Measurements from ENCODE around the gene PORCN. TPM values are rescaled to one million over a fixed set of nuclear protein-coding genes. Genes with fewer than 3 reads are reported as not detected.

Gene PORCN
- total RNA-seq, 1 experiment from 2014 or later = 12.6 TPM

- Histone ChIP-seq H2AK5ac (ENCODE audit: insufficient read length, low read length) (no peak overlapping the region), H2BK12ac (ENCODE audit: insufficient read length, low read depth, low read length) (no peak overlapping the region), H4K20me1 (ENCODE audit: control insufficient read depth, insufficient read depth, insufficient read length) (no peaks in the 10 kb centered on the region), H3K79me2 (ENCODE audit: insufficient read depth, low read length) (peaks cover 3% of the 10 kb centered on the region; the same call in 1 of the 2 replicates), H3K27ac (ENCODE audit: insufficient read length, low read depth, low read length) (no peak overlapping the region), H3K79me1 (ENCODE audit: insufficient read depth, low read depth, low read length, poor library complexity, severe bottlenecking) (no peaks in the 10 kb centered on the region), H2BK15ac (ENCODE audit: low read depth, low read length) (no peak overlapping the region), H4K8ac (replicated peaks; ENCODE audit: insufficient read length, low read depth, low read length) (no peak overlapping the region), H2BK120ac (ENCODE audit: low read depth, low read length, poor library complexity, severe bottlenecking) (no peak overlapping the region), H3K4me1 (ENCODE audit: insufficient read depth, low read length) (no peaks in the 10 kb centered on the region), H3K23me2 (ENCODE audit: insufficient read length, low read depth, low read length, poor library complexity, severe bottlenecking) (no peaks in the 10 kb centered on the region), H2BK5ac (ENCODE audit: insufficient read length, low read length) (no peak overlapping the region), H3K23ac (ENCODE audit: insufficient read length, low read depth, low read length) (no peak overlapping the region), H3T11ph (ENCODE audit: low read length) (no peak overlapping the region), H3K9me3 (ENCODE audit: control insufficient read depth, low read depth, low read length) (peaks cover 32% of the 10 kb centered on the region), H3K4me2 (ENCODE audit: insufficient read depth, insufficient read length, low read length) (no peak overlapping the region), H3K4ac (ENCODE audit: low read depth, low read length) (no peak overlapping the region), H2BK20ac (ENCODE audit: low read depth, low read length, poor library complexity, severe bottlenecking) (no peak overlapping the region), H3K9ac (ENCODE audit: extremely low read depth, insufficient read length, low read length) (no peak overlapping the region), H4K5ac (ENCODE audit: insufficient read length, low read depth, low read length) (no peak overlapping the region), H3K18ac (ENCODE audit: insufficient read length, low read depth, low read length) (no peak overlapping the region), H2AFZ (ENCODE audit: low read length) (no peak overlapping the region), H4K91ac (ENCODE audit: insufficient read length, low read depth, low read length) (no peak overlapping the region), H3K27me3 (ENCODE audit: insufficient read depth, low read length) (no peaks in the 10 kb centered on the region), H3K56ac (ENCODE audit: insufficient read length, low read depth, low read length) (no peak overlapping the region), H3K14ac (ENCODE audit: insufficient read depth, low read length) (no peak overlapping the region)
- peaks cover 56 to 64% of the 10 kb centered on the region in 2 experiments for H3K9me3 Mint-ChIP-seq
- no peak for DNase-seq
- H3K27ac Mint-ChIP-seq = no peak overlapping the region
- H3K36me3 Mint-ChIP-seq (ENCODE audit: insufficient read depth in 1 of 3, low read depth in 3 of 3) = peaks cover 31 to 71% (median 57%) of the 10 kb centered on the region in 3 experiments
- H3K4me1 Mint-ChIP-seq = no peaks in the 10 kb centered on the region
- no peak for TF ChIP-seq CTCF (conservative IDR thresholded peaks at IDR 0.05)
- no CpG with 5 or more reads among the region's 7 CpGs for WGBS (ENCODE audit: extremely low coverage, insufficient read length, low lambda C conversion rate)
- H3K27me3 Mint-ChIP-seq (ENCODE audit: low read depth) = peaks cover 1% of the 10 kb centered on the region
- H3K4me3 Mint-ChIP-seq = no peak overlapping the region
Measured at GRCh38 chrX:48482526-48482925, 26.3 kb upstream of the PORCN start.

Measured in H9 (cell line).